ENCODE data around the gene VEZT.

Gene VEZT

DNA sequence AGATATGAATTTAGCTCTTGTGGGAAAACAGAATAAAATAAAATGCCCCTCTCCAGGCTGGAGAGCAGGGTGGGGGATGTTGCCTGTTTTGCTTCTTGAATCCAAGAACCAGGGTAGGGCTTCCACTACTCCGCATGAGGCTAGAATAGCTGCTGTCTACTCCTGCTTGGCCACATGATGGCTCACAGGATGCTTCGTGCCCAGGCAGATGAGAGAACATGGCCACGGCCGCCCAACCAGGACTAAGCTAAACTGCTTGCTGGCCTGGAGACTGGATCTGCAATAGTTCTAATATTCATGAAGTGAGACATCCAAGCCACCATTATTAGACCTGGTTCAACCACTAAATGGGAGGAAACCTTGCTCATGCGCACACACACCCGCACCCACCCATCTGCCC lies 134.1 kb downstream of the VEZT start:
- H3K27ac ChIP-seq: peak overlapping the region; percentile 34; the same call in 1 of the 2 replicates
- TF ChIP-seq CTCF (conservative IDR thresholded peaks at IDR 0.05) (no peak), ZFX (IDR thresholded peaks at IDR 0.05) (no peak)

Data from C4-2B (cell line).